ENCODE results near the gene STAG3.
"Not testable (repeated sequence)": the region's sequence is repeated elsewhere in the genome, so short reads cannot be mapped to it uniquely, and the experiment has no call there.

Gene STAG3

GRCh38 chr7:100248483-100248882, 70.8 kb downstream of the STAG3 start:
- no peak for DNase-seq

- DNase-seq, result no peak
Observed at GRCh38 chr7:100257017-100257416, 79.3 kb downstream of the STAG3 start.

- not testable (repeated sequence) for DNase-seq
Observed at GRCh38 chr7:100259984-100260383, 82.3 kb downstream of the STAG3 start.

GRCh38 chr7:100262896-100263295, 85.2 kb downstream of the STAG3 start:
- DNase-seq, result not testable (repeated sequence)

All from CD4-positive, alpha-beta T cell treated with Interleukin-10 for 1 hour (primary cell).